Measurements from ENCODE around the gene LRRC46.

- TF ChIP-seq CTCF (IDR thresholded peaks at IDR 0.05; ENCODE audit: insufficient read depth, low read depth, low read length) = no peak
- TF ChIP-seq EZH2 (IDR thresholded peaks at IDR 0.05; ENCODE audit: insufficient read depth, low read length) = peak; percentile 55
Observed at GRCh38 chr17:47852113-47852949, 20.9 kb downstream of the LRRC46 start.
